GM21576 (cell line): Measurements from ENCODE around the gene PPP2R5A.

Experiments used
- ATAC-seq: cut with Tn5 transposase; IDR thresholded peaks from one replicate; pipeline ENCODE4 v1.9.1; 2021; ENCODE audit warnings: mild to moderate bottlenecking, moderate library complexity; ENCODE audit not compliant: unreplicated experiment

The PPP2R5A gene

DNA sequence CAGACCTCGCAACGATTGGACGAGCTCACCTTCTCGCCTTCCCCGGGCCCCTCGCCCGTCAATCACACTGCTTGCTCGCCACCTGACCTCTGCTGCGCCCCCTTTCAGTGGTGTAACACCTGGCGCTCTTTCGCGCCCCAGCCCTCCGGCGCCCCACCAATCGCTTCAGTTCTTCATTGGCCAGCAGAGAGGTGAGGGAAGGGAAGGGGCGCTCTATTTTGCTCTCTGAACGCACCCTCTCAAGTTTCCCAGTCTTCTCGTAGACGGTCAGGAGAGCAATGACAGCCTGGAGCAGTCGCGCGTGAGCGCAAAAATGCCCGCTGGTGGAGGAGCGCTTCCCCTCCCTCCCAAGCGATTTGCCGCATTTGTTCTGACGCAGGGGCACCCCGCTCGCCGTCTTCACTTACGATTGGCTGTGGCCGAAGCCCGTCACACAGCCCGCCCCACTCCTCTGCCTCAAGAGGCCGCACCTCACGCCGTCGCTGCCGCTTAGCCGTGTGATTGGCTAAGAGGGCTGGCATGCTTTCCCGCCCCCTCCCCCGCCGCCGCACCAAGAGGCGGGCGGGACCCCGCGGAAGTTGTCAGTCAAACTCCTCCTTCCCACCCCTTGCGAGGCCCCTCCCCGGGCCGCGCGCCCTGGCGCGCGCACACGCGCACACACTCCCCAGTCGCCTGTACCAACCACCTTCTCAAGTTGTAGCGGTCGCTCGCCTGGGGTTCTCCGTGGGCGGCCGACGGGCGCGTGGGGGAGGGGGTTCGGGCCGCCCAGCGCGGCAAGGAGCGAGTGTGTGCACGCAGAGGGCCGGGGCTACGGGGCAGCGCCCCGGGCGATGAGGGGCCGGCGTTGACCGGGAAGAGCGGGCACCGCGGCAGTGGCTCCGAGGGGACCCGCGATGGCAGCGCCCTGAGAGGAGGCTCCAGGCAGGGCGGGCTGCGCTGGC is at the start of gene PPP2R5A:
PPP2R5A (plus strand) TSS at position 667 of the 941 bp plus-strand sequence. CDS start 701 bp downstream, outside the sequence.
- ATAC-seq, result peak; percentile 88

DNA sequence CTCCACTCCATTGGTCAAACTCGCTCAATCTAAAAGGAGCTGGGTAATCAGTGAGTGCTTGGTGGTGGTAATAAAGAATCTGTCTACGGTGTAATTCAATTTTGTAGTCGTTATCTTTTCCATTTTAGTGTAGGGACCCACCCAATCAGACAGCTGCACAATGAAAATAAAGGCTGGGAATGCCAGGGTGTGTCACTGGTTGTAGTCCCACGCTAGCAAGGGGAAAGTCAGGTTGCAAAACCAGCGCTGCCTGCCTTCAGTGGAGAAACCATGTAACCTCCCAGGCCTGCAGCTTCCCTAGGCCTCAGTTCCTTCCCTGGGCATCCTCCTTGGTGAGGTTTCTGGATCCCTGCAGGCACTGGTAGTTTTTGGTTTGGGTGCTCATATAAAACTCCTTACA is 49.4 kb upstream of the PPP2R5A start:
- ATAC-seq, result no peak

DNA sequence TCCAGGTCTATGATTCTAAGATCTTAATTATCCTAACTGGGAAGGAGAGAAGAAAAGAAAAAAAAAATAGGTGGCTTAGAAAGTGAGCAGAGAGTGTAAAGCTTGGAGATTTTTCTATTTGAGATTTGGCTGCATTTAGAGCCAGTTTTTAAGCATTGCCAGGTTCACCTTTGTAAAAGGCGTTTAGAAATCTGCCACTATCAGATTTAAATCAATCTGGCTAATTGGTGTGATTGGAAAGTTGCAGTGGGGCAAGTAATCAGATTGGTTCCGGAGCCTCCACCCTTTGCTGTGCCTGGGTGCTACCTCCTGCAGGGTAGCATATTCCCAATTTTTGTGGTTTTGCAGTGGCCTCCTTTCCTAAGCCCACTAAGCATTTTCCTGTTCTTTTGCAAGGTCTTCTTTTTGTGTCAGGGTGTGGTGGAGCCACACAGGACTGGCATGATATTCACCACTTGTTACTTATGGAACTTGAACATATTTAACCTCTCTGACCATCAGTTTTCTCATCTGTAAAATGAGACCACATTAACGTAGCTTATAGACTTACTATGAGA is 48.5 kb upstream of the PPP2R5A start:
- ATAC-seq, result no peak

DNA sequence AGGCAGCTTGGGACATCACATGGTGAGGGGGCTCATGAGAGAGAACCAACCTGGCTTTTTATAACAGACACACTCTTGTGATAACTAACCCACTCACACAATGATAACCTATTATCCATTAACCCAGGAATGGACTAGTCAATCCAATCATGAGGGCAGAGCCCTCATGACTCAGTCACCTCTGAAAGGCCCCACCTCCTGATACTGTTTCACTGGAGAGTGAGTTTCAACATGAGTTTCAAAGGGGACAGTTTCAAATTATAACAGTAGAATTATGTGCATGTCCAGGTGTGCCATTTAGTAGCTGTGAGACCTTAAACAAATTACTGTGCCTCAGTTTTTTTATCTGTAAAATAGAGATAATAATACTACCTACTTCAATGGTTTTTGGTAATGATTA is 47.6 kb upstream of the PPP2R5A start:
- peak; percentile 86 for ATAC-seq

DNA sequence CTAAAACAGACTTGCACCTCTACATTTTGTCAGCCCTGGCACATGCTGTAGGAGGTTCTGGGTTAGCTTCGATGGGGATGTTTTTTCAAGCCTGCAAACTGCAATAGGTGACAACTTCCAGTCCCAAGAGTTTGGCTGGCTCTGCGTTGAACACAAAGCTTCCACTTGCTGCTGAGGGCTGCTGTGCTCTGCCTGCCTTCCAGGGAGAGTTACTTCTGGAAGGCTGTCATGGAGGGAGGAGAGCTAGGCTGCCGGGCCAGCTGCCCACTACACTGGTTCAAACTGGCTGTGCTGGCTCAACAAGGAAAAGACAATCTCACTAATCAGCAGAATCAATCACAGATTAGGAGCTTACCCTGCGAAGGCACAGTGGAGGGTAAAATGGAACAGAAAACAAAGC is 46.7 kb upstream of the PPP2R5A start:
- ATAC-seq, result no peak

- no peak for ATAC-seq
Observed at GRCh38 chr1:212241501-212241900, 43.7 kb upstream of the PPP2R5A start.

DNA sequence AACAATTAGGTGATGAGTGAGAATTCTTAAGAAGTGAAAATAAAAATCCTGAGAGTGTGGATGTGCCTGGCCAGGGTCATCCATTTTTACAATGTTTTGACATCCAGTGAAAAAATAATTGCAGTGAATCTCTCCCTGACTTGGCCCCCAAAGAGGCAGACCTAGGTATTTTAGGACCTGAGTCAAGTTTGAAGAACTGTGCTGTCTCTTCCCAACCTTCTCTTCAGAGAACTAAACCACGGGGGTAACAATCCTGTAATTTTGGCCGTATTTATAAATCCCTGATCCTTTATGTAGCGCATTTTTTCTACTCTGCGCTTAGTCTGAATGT is 43.3 kb upstream of the PPP2R5A start:
- no peak for ATAC-seq

DNA sequence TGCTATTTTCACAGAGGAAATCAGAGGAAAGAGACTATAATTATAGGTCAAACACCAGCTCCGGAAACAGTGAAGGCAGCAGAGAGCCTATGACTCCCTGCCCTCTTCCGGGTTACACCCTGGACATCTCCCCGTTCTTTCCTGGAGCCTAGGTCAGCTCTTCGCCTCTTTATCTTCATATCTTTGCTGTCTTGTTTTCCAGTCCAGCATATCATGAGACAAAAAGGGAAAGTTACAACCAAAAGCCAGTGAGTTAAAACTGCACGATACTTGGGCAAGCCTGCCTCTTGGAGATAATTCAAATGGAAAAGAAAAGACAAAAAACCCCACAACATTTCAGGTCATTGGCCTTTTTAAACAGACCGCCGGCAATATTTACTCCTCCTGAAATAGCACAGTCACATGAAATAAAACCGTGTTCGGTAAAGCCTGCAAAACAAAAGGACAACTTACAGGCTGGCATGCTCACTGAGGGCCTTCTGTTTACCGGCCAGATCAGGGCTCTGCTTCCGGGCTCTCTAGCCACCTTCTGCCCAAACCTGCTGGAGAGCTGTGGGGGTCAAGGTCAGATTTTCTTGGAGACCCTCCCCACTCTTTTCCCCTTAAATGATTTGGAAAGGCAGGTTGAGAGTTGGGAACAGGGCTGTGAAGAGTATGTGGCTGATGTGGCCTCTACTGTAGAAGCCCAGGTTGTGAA is 42.8 kb upstream of the PPP2R5A start:
- ATAC-seq, result no peak

- ATAC-seq, result no peak
Observed at GRCh38 chr1:212242985-212243308, 42.3 kb upstream of the PPP2R5A start.

DNA sequence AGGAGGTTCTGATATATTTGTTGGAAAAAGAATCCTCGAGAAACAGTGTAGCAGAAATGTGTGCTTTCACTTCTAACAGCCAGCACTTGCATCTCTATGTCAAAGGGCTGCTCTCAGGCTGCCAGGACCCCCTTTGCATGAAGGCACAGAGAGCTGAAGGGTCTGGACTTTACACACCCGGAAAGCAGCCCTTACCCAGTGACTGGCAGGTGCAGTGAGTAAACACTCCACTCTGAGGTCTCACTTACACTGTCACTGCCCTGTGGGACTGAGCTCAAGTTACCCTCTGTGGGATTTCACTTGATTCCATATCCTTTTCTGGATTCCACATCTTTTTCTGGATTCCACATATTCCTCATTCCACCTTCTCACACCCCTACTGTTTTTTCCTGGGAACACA is 40.8 kb upstream of the PPP2R5A start:
- ATAC-seq, result no peak

DNA sequence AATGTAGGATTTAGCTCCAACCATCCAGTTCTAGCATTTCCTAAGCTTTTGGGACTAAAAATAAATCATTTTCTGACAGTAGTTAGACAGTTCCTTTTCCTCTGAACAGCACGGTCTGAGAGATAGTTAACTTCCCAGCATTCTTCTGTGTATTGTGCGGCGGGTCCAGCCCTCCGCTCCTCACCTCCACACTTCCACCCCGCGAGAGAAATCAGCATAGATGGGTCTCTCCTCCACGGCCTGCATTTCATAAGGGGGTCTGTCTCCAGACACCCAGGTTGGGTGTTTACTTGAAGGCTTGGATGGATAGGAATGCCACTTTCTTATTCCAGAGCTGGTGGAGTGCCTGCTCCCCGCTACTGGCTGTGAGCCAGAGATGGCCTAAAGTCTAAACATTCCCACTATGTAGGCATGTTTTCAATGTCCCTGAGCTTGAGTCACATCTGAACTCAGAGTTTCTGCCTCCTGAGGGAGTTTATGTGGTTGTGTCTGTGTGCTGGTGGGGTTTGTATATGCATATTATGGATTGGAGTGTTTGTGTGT is 38.0 kb upstream of the PPP2R5A start:
- ATAC-seq, result no peak

DNA sequence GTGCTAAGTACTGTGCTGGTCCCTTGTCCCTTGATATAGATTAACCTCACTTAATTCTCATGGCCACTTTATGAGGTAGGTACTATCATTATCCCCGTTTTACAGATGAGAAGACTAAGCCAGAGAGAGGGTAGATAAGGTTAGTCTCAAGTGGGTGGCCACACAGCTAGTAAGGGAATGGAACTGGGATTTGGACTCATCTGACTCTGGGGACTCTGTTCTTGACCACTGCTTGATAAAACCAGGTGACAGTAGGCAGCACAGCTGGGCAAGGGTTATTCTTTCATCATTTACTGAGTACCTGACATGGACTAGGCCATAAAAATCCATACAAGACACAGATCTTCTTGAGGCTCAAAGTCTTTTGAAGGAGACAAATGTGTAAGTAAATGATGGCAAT is 37.2 kb upstream of the PPP2R5A start:
- ATAC-seq, result no peak

- no peak for ATAC-seq
Observed at GRCh38 chr1:212254853-212255363, 30.3 kb upstream of the PPP2R5A start.

GRCh38 chr1:212255705-212256307 is 29.4 kb upstream of the PPP2R5A start:
- no peak for ATAC-seq

DNA sequence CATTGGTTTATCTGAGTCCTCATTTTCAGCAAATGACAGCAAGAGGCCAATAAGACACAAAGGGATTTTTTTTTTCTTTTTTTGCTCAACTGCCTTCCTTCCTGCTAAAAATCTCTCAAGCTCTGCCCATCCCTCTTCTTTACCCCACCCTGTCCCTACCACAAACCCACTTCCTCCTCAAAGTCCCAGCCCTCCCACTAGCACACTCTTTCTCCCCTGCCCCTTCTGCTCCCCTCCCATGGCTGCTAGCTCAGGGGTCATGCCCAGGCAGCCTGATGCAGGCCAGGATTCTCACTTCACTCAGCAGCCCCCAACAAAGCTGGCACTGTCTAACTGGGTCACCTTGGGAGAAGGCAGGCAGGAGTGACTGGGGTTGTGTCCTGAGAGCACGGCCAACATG is 28.8 kb upstream of the PPP2R5A start:
- ATAC-seq, result no peak

GRCh38 chr1:212257157-212257556 is 28.1 kb upstream of the PPP2R5A start:
- no peak for ATAC-seq

DNA sequence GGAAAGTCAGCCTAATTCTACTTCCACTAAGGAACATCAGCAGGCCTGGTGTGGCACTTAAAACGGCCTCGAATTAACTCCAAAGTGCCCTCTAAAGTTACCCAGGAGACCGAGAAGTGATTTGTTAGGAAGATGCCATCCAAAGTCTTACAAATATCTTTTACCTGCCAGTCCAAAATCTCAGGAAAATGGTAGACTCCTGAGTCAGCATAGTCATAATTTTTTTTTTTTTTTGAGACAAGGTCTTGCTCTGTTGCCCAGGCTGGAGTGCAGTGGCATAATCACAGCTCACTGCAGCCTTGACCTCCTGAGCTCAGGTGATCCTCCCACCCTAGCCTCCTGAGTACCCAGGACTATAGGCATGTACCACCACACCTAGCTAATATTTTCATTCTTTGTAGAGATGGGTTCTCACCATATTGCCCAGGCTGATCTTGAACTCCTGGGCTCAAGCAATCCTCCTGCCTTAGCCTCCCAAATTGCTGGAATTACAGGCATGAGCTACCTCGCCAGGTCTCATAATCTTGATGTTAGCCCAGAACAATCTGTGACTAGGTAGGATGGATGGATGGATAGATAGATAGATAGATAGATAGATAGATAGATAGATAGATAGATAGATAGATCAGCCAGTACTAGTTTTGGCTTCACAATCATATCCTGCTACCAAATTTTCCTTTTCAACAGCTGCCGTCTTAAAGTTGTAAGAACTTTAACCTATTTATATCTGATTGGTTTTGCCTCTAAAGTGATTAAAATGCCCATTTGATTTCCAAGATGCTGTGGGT is 25.3 kb upstream of the PPP2R5A start:
- no peak for ATAC-seq

- ATAC-seq, result no peak
Observed at GRCh38 chr1:212260557-212261355, 24.5 kb upstream of the PPP2R5A start.

DNA sequence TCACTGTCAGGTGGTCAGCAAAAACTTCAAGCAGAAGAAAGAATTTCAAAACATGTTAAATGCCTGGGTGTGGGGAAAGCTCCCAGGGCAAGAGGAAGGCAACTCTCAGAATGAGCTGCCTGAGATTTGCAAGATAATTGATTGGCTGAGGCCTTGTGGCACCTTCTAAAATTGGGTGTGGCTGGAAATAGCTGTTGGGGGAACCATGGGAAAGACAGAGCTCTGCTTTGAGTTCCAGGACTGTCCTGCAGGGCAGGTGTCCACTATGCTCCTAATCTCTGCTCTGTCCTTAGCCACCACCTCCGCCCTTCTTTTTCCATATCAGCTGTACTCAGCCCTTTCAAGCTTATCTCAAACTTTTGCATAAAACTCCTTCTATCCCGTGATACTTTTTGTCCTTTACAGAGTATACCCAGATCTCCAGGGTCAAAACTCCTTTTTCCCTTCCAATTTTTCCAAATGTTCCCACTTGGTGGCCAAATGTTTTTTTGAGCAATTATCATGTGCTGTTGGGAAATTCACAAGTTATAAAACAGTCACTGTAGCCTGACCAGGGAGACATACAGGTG is 23.8 kb upstream of the PPP2R5A start:
- ATAC-seq, result no peak
